ENCODE data around the gene RGL3.

The RGL3 gene

GRCh38 chr19:11399667-11400066 lies 19.4 kb downstream of the RGL3 start:
- FAIRE-seq = no peak
- peak; percentile 10 for DNase-seq (ENCODE audit: insufficient read length, low spot score)
- TF ChIP-seq CTCF (IDR thresholded peaks at IDR 0.05; ENCODE audit: insufficient read depth, missing control alignments) = no peak

- no peak for TF ChIP-seq CTCF (IDR thresholded peaks at IDR 0.05; ENCODE audit: insufficient read depth, missing control alignments)
- DNase-seq (ENCODE audit: insufficient read length, low spot score) = peak; percentile 7
- FAIRE-seq = no peak
These were observed 22.0 kb downstream of the RGL3 start for GRCh38 chr19:11397089-11397610.

DNA sequence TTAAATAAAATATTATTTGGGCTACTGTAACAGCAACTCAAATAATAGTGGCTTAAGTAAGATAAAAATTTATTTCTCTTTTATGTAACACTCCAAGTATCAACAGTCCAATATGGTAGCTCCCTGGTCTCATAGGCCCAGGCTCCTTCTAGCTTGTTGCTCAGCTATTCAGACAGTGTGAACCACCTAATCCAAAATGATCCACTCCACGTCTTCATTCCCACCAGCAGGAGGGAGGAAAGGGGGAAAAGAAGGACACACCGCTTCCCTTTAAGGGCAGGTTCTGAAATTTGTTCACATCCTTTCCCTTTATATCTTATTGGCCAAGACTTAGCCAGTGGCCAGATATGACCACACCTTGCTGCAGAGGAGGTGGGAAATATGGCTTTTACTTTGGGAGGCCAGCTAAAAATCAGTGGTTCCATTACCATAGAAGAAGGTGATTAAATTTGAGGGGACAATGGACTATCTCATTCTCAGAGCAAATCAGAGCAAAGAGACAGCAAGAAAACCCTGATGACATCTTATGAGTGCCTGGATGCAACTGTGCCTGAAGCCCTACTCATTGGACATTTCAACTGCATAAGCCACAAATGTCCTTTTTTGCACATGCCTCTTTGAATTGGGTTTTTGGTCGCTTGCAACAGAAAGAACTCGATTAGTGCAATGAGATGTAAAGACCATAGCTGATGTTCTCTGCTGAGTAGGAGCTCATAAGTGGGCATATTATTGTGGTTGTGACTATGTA lies 28.0 kb downstream of the RGL3 start:
- FAIRE-seq = no peak
- TF ChIP-seq CTCF (IDR thresholded peaks at IDR 0.05; ENCODE audit: insufficient read depth, missing control alignments) = no peak
- DNase-seq (ENCODE audit: insufficient read length, low spot score) = no peak

DNA sequence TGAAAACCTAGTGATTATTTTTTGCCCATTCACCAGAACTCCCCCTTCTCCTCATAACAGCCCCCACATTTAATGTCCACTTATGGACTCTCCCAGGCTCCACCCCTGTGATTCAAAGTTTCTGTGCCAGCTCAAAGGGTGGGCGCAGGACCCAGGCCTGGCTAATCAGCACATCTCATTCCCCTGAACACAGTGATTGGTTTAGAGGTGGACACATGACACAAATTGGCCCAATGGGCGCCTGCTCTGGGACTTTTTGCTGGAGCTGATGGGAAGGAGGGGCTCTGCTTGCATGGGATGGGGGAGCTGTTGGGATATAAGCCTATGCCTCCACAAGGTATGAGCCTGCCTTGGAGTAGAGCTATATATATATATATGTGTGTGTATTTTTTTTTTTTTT lies 28.8 kb downstream of the RGL3 start:
- DNase-seq (ENCODE audit: insufficient read length, low spot score) (no peak), FAIRE-seq (no peak)
- TF ChIP-seq CTCF (IDR thresholded peaks at IDR 0.05; ENCODE audit: insufficient read depth, missing control alignments) = no peak

- DNase-seq (ENCODE audit: insufficient read length, low spot score) (no peak), FAIRE-seq (no peak)
- no peak for TF ChIP-seq CTCF (IDR thresholded peaks at IDR 0.05; ENCODE audit: insufficient read depth, missing control alignments)
These were observed 31.7 kb downstream of the RGL3 start for GRCh38 chr19:11387162-11388034.

DNA sequence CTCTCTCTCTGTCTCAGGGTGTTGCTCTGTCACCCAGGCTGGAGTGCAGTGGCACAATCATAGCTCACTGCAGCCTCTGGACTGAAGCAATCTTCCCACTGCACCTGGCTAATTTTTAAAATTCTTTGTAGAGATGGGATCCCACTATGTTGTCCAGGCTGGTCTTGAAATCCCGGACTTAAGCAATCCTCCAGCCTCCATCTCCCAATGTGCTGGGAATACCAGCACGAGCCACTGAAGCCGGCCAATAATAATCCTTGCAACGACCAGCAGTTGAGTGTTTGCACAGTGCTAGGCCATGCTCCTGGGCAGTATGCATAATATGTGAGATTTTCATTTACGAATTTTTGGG lies 34.4 kb downstream of the RGL3 start:
- TF ChIP-seq CTCF (IDR thresholded peaks at IDR 0.05; ENCODE audit: insufficient read depth, missing control alignments) = no peak
- DNase-seq (ENCODE audit: insufficient read length, low spot score) = no peak
- FAIRE-seq = no peak

DNA sequence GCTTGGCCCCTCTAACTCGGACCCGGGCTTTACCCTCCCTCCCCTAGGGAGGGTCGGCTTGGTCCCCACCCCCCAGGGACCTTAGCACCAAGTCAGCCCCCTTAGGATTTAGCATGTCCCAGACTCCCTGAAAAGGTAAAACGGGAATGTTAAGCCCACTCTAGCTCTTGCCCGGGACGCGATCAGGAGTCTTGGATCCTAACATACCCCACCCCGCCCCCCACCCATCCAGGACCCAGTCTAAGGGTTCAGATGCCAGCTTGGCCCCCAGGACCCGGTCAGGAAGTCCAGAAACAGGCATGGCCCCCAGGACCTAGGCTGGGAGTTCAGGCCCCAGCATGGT lies 35.4 kb downstream of the RGL3 start:
- FAIRE-seq (no peak), DNase-seq (ENCODE audit: insufficient read length, low spot score) (no peak)
- no peak for TF ChIP-seq CTCF (IDR thresholded peaks at IDR 0.05; ENCODE audit: insufficient read depth, missing control alignments)
